NOMO-1 treated with dmso at 0.1 percent for 144 hours (cell line): ENCODE results near the gene KIF20B.
A peak's percentile ranks its signal among the peaks of the same experiment; 100 is the strongest.
"Not testable (repeated sequence)": the region's sequence is repeated elsewhere in the genome, so short reads cannot be mapped to it uniquely, and the experiment has no call there.

ENCODE experiments used
- DNase-seq: peaks from one replicate; lab custom pipeline; 2025; ENCODE audit not compliant: unreplicated experiment; lab: John Stamatoyannopoulos, UW

The KIF20B gene

DNA sequence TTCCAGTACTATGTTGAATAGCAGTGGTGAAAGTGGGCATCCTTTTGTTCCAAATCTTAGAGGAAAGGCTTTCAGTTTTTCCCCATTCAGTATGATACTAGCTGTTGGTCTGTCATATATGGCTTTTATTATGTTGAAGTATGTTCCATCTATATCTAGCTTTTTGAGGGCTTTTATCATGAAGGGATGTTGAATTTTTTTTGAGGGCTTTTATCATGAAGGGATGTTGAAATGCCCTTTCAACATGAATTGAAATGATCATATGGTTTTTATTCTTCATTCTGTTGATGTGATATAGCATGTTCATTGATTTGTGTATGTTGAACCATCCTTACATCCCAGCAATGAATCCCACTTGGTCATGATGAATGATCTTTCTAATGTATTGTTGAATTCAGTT is 75.3 kb downstream of the KIF20B start:
- no peak for DNase-seq

DNA sequence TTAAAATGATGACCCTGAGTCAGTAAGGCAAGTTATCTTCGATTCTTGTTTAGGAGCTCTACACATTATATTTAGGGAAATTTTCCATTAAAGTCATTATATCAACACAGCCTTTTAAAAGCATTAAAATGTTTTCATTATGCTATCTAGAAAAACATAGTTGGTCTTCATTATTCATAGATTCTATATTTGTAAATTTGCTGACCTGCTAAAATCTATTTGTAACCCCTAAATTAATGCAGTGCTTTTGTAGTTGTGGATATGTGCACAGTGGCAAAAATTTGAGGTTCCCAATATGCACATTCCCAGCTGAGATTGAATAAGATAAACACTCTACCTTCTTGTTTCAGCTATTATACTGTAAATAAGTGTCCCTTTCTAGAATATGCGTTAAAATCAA is 81.1 kb downstream of the KIF20B start:
- no peak for DNase-seq

DNA sequence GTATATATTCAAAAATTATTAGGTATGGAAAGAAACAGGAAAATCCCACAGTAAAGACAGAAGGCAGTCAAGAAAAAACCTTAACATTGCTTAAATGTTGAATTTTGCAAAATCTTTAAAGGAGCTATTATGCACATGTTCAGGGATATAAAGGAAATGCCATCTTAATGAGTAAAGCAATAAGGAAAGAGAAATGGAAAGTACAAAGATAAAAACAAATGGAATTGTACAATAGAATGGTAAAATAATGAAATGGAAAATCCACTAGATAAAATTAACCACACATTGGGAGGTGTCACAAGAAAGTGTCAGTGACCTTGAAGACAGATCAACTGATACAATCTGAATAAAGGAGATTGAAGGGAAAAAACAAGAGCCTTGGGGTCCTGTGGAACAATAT is 82.0 kb downstream of the KIF20B start:
- no peak for DNase-seq

DNA sequence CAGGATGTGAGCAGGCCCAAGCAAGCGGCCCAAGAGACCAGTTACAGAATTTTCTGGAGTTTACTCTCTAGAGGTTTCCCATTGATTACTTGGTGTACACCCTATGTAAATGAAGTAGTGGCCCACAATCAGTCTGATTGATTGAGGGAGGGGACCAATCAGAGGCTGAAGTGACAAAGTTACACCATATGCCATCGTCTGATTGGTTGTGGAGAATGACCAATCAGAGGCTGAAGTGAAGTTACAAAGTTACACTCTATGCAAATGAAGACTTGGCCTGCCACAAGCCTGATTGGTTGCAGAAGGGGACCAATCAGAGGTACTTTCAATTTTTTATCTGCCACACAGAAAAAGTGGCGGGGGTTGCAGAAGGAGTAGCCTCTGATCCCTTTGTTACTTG is 83.7 kb downstream of the KIF20B start:
- DNase-seq: no peak

DNA sequence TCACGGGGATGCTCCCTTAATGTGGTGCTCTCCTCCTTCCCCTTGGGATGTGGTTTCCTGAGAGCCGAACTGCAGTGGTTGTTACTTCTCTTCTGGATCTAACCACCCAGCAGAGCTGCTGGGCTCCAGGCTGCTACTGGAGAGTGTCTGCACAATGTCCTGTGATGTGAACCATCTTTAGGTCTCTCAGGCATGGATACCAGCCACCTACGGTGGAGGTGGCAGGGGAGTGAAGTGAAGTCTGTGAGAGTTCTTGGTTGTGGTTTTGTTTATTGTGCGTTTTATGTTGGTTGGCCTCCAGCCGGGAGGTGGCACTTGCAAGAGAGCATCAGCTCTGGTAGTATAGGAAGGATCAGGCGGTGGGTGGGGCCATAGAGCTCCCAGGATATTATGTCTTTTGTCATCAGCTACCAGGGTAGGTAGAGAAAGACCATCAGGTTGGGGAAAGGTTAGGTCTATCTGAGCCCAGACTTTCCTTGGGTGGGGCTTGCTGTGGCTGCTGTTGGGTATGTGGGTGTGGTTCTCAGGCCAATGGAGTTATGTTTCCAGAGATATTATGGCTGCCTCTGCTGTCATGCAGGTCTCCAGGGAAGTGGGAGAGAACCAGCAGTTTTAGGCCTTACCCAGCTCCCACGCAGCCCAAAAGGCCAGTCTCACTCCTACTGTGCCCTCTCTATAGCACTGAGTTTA is 87.9 kb downstream of the KIF20B start:
- DNase-seq: no peak

DNA sequence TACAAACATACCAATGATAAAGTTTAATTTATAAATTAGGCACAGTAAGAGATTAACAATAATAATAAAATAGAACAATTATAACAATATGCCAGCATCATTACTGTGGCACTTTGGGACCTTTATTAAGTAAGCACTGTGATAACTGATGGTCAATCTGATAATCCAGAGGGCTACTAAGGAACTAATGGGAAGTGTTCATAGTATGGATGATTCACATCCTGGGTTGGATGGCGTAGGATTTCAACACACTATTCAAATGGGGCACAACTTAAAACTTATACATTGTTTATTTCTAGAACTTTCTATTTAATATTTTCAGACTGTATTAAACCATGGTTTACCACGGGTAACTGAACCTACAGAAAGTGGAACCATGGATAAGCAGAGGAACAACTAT is 90.8 kb downstream of the KIF20B start:
- DNase-seq: no peak

DNA sequence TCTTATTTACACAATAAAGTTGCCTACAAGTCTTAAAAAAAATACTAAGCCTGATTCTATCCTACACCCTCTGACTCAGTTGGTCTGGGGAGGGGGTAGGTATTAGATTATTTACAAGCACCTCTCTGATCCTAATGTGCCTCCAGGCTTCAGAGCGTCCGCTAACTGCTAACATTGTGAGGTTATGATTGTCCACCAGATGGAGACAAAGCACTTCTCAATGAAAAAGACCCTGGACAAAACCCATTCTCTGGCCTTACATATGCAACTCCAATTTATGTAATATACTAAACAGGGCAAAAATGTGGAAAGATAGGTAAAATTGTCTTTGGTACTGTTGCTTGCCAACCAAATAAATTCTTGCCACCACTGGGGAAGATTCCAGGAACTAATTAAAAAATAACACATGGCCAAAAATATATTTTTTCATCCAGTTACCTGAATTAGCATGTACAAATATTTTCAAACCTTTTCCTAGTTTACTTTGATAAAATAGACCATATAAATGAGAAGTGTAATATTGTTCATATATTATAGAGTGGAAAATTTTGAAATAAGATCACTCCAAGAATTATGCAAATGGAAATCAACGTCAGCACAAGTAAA is 92.4 kb downstream of the KIF20B start:
- DNase-seq: peak; percentile 18

DNA sequence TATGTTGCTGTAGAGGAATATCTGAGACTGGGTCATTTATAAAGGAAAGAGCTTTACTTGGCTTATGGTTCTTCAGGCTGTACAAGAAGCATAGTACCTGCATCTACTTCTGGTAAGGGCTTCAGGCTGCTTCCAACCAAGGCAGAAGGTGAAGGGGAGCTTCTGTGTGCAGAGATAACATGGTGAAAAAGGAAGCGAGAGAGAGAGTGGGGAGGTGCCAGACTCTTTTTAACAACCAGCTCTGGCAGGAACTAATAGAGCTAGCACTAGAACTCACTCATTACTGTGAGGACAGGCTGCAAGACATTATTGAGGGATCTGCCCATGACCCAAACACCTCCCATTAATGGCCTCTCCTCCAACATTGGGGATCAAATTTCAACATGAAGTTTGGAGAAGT is 94.5 kb downstream of the KIF20B start:
- no peak for DNase-seq

DNA sequence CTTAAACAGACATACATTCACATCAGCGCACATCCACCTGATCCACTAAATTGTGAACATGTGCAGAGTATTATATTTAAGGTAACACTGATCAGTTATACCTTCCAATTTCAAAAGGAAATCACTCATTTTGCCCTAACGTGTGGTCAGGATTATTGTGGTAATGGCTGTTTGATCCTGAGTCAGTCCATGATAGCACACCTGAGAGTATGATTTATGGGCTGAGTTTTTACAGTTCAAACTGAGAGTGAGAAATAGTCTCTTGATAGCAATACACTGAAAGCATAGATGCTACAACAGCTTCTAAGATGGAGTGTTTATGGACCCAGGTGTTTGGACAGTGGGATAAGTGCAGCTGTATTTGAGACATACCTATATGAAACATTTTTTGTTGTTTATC is 96.7 kb downstream of the KIF20B start:
- DNase-seq: no peak

DNA sequence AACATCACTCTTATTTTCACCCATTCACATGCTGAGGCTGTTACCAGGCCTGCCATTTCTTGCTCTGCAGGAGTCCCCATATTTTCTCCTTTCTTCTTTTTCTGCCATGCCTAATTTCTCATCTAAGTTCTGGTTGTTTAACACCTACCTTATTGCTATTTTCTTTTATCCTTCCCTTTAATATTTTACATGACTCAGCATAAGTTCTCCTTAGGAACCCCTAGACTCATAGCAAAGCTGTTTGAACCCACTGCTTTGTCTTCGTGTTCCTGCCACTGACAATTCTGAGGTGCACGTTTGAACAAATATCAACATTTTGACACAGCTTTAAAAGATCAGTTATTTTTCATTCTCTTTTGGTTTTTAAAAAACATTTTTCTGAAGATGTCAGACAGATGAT is 98.2 kb downstream of the KIF20B start:
- DNase-seq: no peak

DNA sequence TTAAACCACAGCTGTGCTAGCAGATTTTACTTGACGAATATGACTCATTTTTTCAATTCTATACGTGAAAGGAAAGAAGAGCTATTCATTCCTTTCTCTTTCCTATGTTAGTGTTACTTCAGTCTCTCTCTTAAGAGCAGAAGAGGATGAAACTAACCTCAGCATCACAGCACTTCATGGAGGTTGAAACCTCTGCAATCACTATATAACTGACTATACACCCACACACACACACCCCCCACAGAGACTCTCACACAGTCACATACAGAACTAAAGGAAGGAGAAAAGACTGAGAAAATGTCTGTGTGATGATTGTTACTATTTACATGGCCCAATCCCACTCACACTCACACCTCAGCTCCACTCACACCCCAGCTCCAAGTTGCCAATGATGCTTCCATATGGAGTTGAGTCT is 104.2 kb downstream of the KIF20B start:
- DNase-seq: no peak

DNA sequence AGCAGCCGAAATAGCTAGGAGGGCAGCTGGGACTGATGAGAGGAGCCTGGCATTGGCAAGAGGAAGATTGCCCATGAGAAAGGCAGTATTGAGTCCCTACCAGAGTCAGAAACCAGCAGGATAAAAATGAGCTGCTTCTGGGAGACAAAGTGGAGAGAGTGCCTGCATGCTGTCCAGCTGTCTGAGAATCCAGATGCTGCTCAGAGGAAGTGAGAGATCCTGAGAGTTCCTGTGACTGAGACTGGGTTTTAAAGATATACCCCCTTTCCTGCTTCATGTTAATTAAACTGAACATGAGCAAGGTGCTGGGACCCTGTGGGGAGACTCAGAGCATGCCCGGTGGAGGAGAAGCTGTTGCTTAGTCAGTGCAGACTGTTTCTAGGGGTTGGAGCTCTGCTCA is 107.5 kb downstream of the KIF20B start:
- no peak for DNase-seq

DNA sequence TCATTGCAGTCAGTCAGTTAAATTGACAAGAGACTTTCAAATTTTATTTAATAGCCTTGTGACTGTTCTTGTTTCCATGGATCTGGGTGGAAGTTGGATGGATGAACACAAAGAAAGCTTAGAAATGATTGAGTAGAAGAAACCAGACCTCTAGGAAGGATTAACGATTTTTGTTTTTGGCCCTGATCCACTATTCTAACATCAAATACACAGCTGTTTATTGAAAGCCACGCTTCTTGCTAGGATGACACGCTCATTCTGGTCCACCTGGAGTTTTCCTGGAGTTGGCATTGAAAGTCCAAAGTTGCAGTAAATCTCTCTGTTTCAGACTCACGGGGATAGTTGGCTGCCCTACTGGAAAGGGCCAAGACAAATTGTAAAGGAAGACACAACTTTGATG is 108.4 kb downstream of the KIF20B start:
- no peak for DNase-seq

DNA sequence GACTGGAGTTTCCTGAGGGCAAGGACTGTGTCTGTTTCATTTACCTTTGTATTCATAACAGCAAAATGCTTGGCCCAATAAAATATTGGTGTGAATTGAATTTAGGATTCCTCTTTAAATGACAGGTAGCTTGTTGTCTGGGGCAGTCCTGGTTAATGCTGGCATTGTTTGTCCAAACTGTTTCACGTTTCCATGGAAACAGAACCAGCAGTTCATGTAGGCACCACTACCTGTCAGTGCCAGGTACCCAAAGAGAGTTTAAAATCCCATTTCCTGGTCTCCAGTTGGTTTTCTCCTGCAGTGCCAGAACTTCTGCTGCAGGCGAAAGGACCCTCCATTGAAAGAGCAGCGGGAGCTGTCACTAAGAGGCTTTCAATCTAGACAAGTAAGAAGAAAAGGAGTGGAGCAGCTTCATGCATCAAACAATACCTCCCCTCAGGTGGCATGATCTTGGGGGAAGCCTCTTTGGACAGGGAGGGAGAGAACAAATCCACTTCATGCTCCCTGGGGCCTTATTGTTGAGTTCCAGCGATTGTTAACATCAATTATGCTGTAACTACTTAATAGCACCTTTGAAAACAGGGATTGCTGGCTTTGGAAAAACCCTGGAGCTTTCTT is 109.6 kb downstream of the KIF20B start:
- no peak for DNase-seq

DNA sequence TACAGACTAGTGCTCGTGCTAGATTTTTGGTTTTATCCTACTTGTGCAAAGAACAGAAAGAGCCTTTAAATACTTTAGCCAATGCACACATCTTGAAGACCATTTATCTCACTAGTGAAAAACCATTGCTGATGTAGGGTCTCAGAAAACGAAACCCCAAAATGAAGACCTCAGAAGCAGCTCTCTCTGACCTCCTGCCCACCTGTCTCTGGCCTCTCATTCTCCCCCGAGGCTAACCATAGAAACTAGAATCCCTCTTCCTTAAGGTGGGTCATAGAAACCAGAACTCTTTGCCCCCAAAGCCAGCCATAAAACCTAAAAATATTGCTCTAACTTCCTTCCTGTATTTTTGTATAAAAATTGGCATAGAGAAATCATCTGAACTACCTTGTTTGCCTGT is 112.2 kb downstream of the KIF20B start:
- no peak for DNase-seq

DNA sequence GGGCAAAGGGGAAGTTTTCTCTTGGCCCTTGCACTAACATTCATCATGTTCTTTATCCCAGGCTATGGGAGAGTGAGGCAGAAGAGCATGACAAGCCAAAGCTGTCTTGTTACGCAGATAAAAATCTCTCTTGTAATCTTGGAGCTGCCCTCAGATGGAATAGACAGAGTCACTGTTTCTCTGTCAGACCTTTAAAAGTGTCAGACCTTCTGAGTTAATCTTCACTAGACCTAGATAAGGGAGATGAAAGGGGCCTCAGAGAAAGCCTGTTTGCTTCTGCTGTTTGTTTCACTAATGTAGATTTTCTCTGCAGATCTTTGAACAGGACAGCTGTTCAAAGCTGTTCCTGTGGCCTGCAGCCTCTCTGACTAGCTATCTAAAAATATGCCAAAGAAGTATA is 112.9 kb downstream of the KIF20B start:
- no peak for DNase-seq

DNA sequence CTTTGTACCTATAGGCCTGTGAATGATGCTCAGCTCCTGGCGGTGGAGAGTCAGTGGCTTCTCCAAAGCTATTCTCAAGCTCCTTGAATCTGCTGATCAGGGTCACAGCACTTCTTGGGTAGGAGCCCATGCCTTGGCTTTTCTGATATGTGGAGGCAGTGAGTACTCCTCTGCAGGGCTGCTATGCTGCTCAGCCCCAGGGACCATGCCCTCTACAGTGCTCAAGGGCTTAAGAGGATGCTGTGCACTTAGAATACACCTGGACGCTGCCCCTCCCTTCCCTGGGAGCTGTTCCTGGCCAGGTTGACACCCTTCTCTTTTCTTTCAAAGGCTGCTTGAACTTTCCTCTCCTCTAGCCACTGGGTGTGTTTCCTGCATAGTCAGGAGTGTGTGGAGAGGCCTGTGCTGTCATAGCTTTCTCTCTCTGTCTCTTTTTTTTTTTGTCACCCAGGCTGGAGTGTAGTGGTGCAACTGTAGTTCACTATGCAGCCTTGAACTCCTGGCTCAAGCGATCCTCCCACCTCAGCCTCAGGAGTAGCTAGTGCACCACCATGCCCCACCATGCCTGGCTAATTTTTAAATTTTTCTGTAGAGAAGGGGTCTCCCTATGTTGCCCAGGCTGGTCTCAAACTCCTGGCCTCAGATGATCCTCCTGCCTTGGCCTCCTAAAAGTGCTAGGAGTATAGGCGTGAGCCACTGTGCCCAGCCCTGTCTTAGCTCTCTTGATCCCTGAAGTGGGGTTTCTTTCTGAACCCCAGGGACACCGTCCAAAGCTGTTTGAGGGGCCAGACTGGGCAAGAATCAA is 113.9 kb downstream of the KIF20B start:
- DNase-seq: no peak

DNA sequence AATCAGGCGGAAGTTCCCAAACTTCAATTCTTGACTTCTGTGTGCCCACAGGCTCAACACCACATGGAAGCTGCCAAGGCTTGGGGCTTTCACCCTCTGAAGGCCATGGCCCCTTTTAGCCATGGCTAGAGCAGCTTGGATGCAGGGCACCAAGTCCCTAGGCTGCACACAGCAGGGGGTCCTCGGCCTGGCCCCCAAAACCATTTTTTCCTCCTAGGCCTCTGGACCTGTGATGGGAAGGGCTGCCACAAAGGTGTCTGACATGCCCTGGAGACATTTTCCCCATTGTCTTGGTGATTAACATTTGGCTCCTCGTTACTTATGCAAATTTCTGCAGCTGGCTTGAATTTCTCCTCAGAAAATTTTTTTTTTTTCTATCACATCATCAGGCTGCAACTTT is 117.6 kb downstream of the KIF20B start:
- not testable (repeated sequence) for DNase-seq
